Activated naive CD4-positive, alpha-beta T cell treated with anti-CD3 and anti-CD28 coated beads, Interleukin-2, amount 50 U/mL, for 16 hours (primary cell): ENCODE measurements around the gene PRPF18.

Experiments
- DNase-seq: peaks from one replicate; pipeline ENCODE4 v3.0.0-alpha.2; 2020

The PRPF18 gene

GRCh38 chr10:13671904-13672303 lies 85.1 kb downstream of the PRPF18 start:
- no peak for DNase-seq

DNA sequence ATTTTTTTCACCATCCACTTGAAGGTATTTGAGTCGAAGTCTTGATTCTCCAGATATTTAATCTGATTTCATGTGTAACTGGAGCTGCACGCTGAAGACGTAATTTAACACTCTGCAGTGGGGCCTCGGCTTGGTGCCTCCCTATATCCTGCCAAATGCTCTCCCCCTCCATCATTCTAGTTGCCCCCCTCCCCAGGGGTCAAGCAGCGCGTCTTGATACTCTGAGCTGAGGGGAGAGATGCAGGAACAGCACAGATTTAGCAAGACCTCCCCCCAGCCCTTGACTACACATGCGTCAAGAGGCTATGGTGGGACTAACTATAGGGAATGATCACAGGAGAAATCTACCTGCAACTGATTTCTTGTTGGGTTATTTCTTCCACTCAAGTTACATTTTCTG lies 85.8 kb downstream of the PRPF18 start:
- DNase-seq: no peak

DNA sequence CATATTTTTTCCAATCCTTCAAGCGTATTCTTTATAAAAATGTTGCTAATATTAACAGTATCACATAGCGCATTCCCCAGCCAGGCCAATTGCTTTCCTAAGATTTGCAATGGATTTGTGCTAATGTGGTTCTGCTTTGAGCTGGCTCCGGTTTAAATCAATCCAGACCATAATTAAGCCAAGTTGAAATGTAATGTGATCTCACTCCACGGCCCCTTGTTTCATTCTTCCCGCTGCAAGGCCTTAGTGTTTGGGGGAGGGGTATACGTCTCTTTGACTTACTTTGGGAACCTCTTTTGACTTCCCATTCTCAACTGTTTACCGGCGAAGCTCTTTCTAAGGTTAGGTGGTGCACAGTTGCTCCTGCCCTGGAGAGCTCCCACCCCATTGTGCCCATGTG lies 86.4 kb downstream of the PRPF18 start:
- DNase-seq: no peak

GRCh38 chr10:13674645-13675588 lies 88.2 kb downstream of the PRPF18 start:
- DNase-seq: no peak

DNA sequence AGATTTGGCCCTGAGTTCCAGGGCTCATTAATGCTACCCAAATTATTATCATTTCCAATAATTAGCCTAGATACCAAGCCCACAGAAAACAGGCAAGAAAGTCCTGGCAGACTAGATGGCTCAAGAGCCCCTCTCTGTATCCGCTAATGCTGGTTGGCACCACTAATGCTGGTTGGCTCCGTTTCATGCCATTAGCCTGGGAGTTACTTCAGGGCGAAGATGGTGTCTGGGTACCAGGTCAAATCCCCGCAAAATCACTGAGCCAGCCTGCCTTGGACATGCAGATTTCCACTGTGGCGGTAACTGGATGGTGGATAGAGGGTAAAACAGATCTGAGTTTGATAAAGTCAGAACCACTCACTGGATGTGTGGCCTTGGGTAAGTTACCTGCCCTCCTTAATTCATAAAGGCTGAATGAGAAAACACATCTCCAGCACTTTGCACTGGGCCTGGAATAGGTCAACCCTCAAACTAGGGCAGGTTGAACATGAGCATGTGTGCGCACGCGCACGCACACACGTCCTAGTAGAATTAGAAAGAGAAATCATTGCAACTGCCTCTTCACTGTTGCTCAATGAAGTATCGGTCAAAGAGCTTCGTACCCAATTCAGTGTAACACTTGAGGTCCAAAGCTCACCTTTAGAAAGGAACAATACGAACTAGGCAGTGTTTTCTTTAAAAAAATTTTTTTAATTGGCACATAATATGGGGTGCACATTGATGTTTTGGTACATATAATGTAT lies 91.5 kb downstream of the PRPF18 start:
- no peak for DNase-seq
